HG02884 (cell line): ENCODE measurements around the gene KANTR.
A peak's percentile ranks its signal among the peaks of the same experiment; 100 is the strongest.

Experiments
- ATAC-seq: cut with Tn5 transposase; IDR thresholded peaks from one replicate; pipeline ENCODE4 v1.9.1; 2021; ENCODE audit warnings: mild to moderate bottlenecking, moderate library complexity; ENCODE audit not compliant: unreplicated experiment

KANTR gene

GRCh38 chrX:53093748-53094581 lies at the start of gene KANTR:
KANTR (plus strand) TSS chrX:53094142; CDS start chrX:53124273, 30,131 bp downstream.
- peak; percentile 78 for ATAC-seq

GRCh38 chrX:53044995-53045394 lies 48.9 kb upstream of the KANTR start:
- no peak for ATAC-seq

DNA sequence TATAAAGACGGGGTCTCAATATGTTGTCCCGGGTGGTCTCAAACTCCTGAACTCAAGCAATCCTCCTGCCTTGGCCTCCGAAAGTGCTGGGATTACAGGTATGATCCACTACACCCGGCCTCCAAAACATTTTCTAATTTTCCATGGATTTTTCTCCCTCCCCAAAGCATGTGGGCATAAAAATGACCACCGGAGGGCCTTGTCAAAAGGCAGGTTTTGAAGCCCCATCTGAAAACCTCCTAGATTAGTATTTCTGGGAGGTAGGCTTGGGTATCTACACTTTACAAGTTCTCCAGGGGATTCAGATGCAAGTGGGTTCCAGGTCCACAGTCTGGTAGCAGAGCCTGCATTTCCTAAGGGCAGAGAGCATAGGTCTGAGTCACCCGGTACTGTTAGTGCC lies 46.7 kb upstream of the KANTR start:
- no peak for ATAC-seq

GRCh38 chrX:53048169-53049126 lies 45.5 kb upstream of the KANTR start, which contains the start of gene GPR173:
GPR173 (plus strand) TSS chrX:53048789; CDS start chrX:53076622, 27,833 bp downstream.
- no peak for ATAC-seq

DNA sequence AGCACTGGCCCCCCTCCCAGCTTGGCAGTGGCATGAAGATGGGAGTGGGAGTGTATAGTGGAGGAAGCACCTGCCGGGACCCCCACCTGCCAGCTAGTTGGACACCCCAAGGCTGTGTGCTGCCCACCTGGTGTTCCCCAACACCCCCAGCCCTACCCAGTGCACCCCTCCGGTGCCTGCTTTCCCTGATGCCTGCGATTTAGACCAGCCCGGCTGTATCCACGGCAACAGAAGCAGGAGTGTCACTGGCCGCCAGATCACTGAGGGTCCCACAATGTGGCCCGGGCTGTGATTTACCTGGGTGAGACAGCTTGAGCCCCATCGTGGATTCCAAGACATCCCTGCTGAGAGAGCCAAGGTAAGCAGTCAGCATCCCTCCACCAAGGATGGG lies 44.8 kb upstream of the KANTR start:
- ATAC-seq: no peak

- no peak for ATAC-seq
Measured at GRCh38 chrX:53050841-53051240, 43.1 kb upstream of the KANTR start.

- no peak for ATAC-seq
Measured at GRCh38 chrX:53055244-53055849, 38.6 kb upstream of the KANTR start.

GRCh38 chrX:53056292-53056691 lies 37.6 kb upstream of the KANTR start:
- ATAC-seq: no peak

- no peak for ATAC-seq
Measured at GRCh38 chrX:53065104-53065503, 28.8 kb upstream of the KANTR start.

DNA sequence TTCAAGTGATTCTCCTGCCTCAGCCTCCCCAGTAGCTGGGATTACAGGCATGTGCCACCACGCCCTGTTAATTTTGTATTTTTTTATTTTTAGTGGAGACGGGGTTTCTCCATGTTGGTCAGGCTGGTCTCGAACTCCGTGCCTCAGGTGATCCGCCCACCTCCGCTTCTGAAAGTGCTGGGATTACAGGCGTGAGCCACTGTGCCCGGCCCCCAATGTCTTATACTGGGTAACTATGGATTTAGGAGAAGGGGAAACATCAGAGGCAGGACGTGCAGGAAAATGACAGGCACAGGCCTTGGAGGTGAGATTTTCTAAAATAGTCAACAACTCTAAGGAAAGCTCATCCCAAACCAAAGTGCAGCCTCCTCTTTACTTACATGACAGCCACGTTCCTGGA lies 22.9 kb upstream of the KANTR start:
- no peak for ATAC-seq

DNA sequence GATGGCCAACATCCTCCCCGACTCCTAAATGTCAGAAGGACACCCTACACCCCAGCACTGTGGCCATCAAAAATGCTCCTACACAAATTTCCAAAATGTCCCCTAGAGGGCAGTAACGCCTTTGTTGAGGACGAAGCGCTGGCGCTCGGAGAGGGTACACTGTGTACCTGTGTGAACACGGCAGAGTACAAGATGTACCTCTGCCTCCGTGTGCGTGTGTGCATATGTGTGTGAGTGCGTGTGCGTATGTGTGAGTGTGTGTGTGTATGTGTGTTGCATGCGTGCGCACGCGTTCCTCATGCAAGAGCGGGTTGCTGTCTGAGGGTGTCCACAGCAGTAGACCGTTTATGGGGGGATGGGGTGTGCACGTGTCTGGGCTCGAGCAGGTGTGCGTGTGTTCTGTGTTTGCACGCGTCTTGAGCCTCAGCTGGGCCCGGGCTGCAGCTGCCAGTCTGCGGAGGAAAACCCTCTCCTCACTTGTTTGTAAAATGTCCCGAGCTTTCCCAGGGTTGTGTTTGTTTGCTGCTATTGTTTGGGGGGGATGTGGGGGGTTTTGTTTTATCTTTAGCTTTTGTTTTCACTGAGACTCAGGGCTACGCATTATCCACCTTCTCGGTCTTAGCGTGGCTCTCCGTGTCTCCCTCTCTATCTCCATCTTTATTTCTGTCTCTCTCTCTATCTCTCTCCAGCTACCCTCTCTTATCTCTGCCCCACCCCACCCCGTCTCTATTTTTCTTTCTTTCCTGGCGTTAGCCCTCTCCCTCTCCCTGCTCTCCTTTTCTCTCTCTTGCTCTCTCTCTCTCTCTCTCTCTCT lies 22.1 kb upstream of the KANTR start:
- peak; percentile 90 for ATAC-seq

DNA sequence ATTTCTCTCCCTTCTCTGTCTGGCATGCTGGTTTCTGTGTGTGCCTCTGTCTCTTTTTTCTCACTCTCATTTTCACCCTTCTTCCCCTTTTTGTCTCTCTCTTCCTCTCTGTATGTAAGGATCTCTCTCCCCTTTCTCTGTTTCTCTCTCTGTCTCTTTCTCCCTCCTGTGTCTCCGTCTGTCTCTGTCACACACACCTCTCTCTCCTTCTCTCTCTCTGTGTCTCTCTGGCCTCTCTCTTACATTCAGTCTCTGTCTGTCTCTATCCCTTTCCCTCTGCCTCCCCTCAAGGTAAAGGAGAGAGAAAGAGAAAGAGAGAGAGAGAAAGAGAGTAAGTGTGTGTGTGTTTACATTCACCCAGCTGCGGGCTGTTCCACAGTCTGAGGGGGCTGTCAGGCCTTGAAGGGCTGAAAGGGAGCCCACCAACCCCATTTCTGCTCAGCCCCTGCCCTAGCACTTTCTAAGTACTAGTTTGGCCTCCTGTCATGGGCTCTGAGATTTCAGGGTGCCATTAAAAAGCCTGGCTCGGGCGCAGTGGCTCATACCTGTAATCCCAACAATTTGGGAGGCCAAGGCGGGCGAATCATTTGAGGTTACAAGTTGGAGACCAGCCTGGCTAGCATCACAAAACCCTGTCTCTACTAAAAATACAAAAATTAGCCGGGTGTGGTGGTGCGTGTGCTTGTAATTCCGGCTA lies 21.4 kb upstream of the KANTR start:
- no peak for ATAC-seq

GRCh38 chrX:53073115-53073586 lies 20.8 kb upstream of the KANTR start:
- ATAC-seq: no peak

DNA sequence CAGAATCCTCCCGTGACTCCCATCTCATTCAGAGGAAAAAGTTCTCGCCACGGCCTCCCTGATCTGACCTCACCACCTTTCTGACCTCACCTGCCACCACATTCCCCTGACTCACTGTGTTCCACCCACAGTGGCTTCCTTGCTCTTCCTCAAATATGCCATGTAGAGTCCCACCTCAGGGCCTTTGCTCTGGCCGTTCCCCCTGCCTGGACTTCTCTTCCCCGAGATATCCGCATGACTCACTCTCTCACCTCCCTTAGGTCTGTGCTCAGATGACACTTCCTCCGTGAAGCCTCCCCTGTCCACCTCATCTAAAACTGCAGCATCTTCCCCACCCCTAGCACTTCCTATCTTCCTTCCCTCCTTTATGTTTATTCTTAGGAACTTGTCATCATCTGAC lies 18.9 kb upstream of the KANTR start:
- no peak for ATAC-seq

DNA sequence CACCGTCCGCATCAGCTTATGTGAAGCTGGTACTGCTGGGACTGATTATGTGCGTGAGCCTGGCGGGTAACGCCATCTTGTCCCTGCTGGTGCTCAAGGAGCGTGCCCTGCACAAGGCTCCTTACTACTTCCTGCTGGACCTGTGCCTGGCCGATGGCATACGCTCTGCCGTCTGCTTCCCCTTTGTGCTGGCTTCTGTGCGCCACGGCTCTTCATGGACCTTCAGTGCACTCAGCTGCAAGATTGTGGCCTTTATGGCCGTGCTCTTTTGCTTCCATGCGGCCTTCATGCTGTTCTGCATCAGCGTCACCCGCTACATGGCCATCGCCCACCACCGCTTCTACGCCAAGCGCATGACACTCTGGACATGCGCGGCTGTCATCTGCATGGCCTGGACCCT lies 17.3 kb upstream of the KANTR start:
- no peak for ATAC-seq

GRCh38 chrX:53077207-53078197 lies 16.4 kb upstream of the KANTR start:
- no peak for ATAC-seq

- ATAC-seq: no peak
Measured at GRCh38 chrX:53078943-53079342, 15.0 kb upstream of the KANTR start.
